OCI-M2 (cell line): Measurements from ENCODE around the gene MUC4.

ENCODE experiments used
- DNase-seq: peaks from one replicate; lab custom pipeline; 2025; ENCODE audit not compliant: unreplicated experiment; lab: John Stamatoyannopoulos, UW

The MUC4 gene

GRCh38 chr3:195701042-195701915, 110.5 kb downstream of the MUC4 start:
- no peak for DNase-seq

GRCh38 chr3:195700319-195700718, 111.4 kb downstream of the MUC4 start:
- DNase-seq, result no peak

- DNase-seq, result no peak
Observed at GRCh38 chr3:195699860-195700259, 111.9 kb downstream of the MUC4 start.

- no peak for DNase-seq
Observed at GRCh38 chr3:195699388-195699771, 112.3 kb downstream of the MUC4 start.

GRCh38 chr3:195698647-195699387, 112.9 kb downstream of the MUC4 start:
- no peak for DNase-seq

GRCh38 chr3:195698325-195698646, 113.4 kb downstream of the MUC4 start:
- no peak for DNase-seq

- no peak for DNase-seq
Observed at GRCh38 chr3:195697582-195698324, 114.0 kb downstream of the MUC4 start.
